ENCODE measurements around the gene EVPL. TPM values are rescaled to one million over a fixed set of nuclear protein-coding genes. Genes with fewer than 3 reads are reported as not detected.

EVPL gene
- total and polyA plus RNA-seq, 2 of the 13 experiments (the other 11 are each of a cell fraction or from before 2014, with no cell fraction given), result 2.1 to 8.2 TPM

GRCh38 chr17:75978938-75979704 is 48.0 kb downstream of the EVPL start, which contains the start of the genes ACOX1 and TEN1 (continued):
- peak; percentile 25 for TF ChIP-seq IKZF4 (CRISPR knock-in tag; IDR thresholded peaks at IDR 0.05; ENCODE audit: borderline replicate concordance, low read depth, not compliant biosample characterization)
- peak; percentile 85; the same call in 1 of the 2 replicates for TF ChIP-seq ZFP36L1 (CRISPR knock-in tag; IDR thresholded peaks at IDR 0.05)
- TF ChIP-seq PHF20 (CRISPR knock-in tag; IDR thresholded peaks at IDR 0.05), result peak; percentile 80
- TF ChIP-seq HOXA3 (CRISPR knock-in tag; IDR thresholded peaks at IDR 0.05), result peak; percentile 82; the same call in 1 of the 2 replicates
- TF ChIP-seq CREM (IDR thresholded peaks at IDR 0.05), result peak; percentile 76
- no peak for TF ChIP-seq CREM (CRISPR knock-in tag; IDR thresholded peaks at IDR 0.05)
- TF ChIP-seq ZNF33A (CRISPR knock-in tag; IDR thresholded peaks at IDR 0.05; ENCODE audit: borderline replicate concordance), result peak; percentile 96; the same call in 1 of the 2 replicates
- no peak; the same call in 1 of the 2 replicates for TF ChIP-seq BRF2 (CRISPR knock-in tag; IDR thresholded peaks at IDR 0.05)
- TF ChIP-seq GTF3A (CRISPR knock-in tag; conservative IDR thresholded peaks at IDR 0.05), result peak; percentile 27; the same call in 1 of the 2 replicates
- peak; percentile 82 for TF ChIP-seq ETV6 (CRISPR knock-in tag; conservative IDR thresholded peaks at IDR 0.05)
- TF ChIP-seq ZNF3 (CRISPR knock-in tag; IDR thresholded peaks at IDR 0.05), result no peak
- peak; percentile 37 for TF ChIP-seq JARID2 (CRISPR knock-in tag; IDR thresholded peaks at IDR 0.05; ENCODE audit: insufficient replicate concordance)
- peak; percentile 96; the same call in 1 of the 2 replicates for TF ChIP-seq SMAD1 (CRISPR knock-in tag; IDR thresholded peaks at IDR 0.05; ENCODE audit: borderline replicate concordance, low read depth)
- TF ChIP-seq ZNF101 (CRISPR knock-in tag; IDR thresholded peaks at IDR 0.05; ENCODE audit: borderline replicate concordance, low read depth), result 0 out of 2 replicates have a peak, but pooled peaks have one; percentile 50
- TF ChIP-seq MATR3 (CRISPR knock-in tag; IDR thresholded peaks at IDR 0.05), result no peak
- TF ChIP-seq ZNF704 (CRISPR knock-in tag; IDR thresholded peaks at IDR 0.05; ENCODE audit: borderline replicate concordance), result no peak; the same call in 1 of the 2 replicates
- TF ChIP-seq ZNF484 (CRISPR knock-in tag; IDR thresholded peaks at IDR 0.05; ENCODE audit: borderline replicate concordance, low read depth), result peak; percentile 67; the same call in 1 of the 2 replicates
- peak; percentile 90 to 94 for TF ChIP-seq HMGXB4 (CRISPR knock-in tag; IDR thresholded peaks at IDR 0.05; ENCODE audit: borderline replicate concordance in 1 of 2, low read depth in 1 of 2)
- TF ChIP-seq GFI1 (CRISPR knock-in tag; IDR thresholded peaks at IDR 0.05; ENCODE audit: borderline replicate concordance), result peak; percentile 76; the same call in 1 of the 2 replicates
- peak; percentile 76 for TF ChIP-seq HIC2 (CRISPR knock-in tag; IDR thresholded peaks at IDR 0.05; ENCODE audit: low read depth)
- TF ChIP-seq ZNF563 (CRISPR knock-in tag; IDR thresholded peaks at IDR 0.05), result peak; percentile 45; the same call in 1 of the 2 replicates

All from HepG2 (cell line).